GM12878 (cell line): ENCODE results near the gene MYO10. TPM values are rescaled to one million over a fixed set of nuclear protein-coding genes. Genes with fewer than 3 reads are reported as not detected.

Source experiments
- ATAC-seq: fragments of 200-7000 bp; cut with Tn5 transposase; 3 replicates; pipeline ENCODE4 v1.9.1; 2020; ENCODE audit warnings: mild to moderate bottlenecking, moderate library complexity
- BruUV-seq: library from RNA; stranded (reverse); fragments of 400-500 nt; replicated peaks from 2 replicates; lab custom pipeline; 2021; lab: Mats Ljungman, UMichigan
- CTCF ChIA-PET: fragments of 300-600 bp; sonication (Branson Sonifier 250); formaldehyde crosslinking; extraction: SDS; loops from one replicate; lab custom pipeline; 2021; ENCODE audit warnings: inconsistent platforms; lab: Yijun Ruan, JAX
- POLR2A ChIA-PET: fragments of 350-600 bp; formaldehyde crosslinking; extraction: SDS; loops from one replicate; lab custom pipeline; 2021; ENCODE audit warnings: inconsistent platforms; lab: Charles Lee
- RAD21 ChIA-PET: fragments of 300-600 bp; sonication (Branson Sonifier 250); formaldehyde crosslinking; loops from one replicate; lab custom pipeline; 2023; ENCODE audit warnings: antibody characterized with exemption; ENCODE audit not compliant: unreplicated experiment; lab: Charles Lee
- SMC1A ChIA-PET: fragments of 300-600 bp; sonication (Branson Sonifier 250); formaldehyde crosslinking; loops from one replicate; lab custom pipeline; 2023; ENCODE audit not compliant: unreplicated experiment, uncharacterized antibody; lab: Charles Lee
- DNase-seq: peaks from one replicate; pipeline ENCODE4 v3.0.0-alpha.2; 2011; ENCODE audit warnings: low read depth, low spot score
- FAIRE-seq: peaks from 3 replicates; lab custom pipeline; 2011; peaks lifted over from hg19 to GRCh38; lab: Jason Lieb, UNC
- H2AFZ ChIP-seq: 2 replicates; pipeline ENCODE4 v1.6.0; 2011; ENCODE audit warnings: low read depth, low read length, control low read depth; ENCODE audit not compliant: control insufficient read depth
- H3K27ac ChIP-seq: 2 replicates; pipeline ENCODE4 v1.5.1; 2011; ENCODE audit warnings: control low read depth; ENCODE audit not compliant: control insufficient read depth, insufficient read depth
- H3K27me3 ChIP-seq, 2 experiments: replicated peaks in 1 of 2; 2 replicates each; pipeline versions ENCODE4 v1.6.0 to v1.6.1; 2011; ENCODE audit warnings: low read length in 1 of 2; ENCODE audit not compliant: control insufficient read depth in 2 of 2, insufficient read depth in 2 of 2
- H3K36me3 ChIP-seq, 2 experiments: 2 replicates each; pipeline ENCODE4 v1.5.1; 2011; ENCODE audit warnings: low read length in 1 of 2; ENCODE audit not compliant: control insufficient read depth in 2 of 2, insufficient read depth in 2 of 2
- H3K4me1 ChIP-seq: 2 replicates; pipeline ENCODE4 v1.6.1; 2011; ENCODE audit warnings: mild to moderate bottlenecking, low read length, moderate library complexity, mixed read lengths; ENCODE audit not compliant: control insufficient read depth, insufficient read depth
- H3K4me2 ChIP-seq: 2 replicates; pipeline ENCODE4 v1.6.0; 2011; ENCODE audit warnings: control low read depth; ENCODE audit not compliant: control insufficient read depth, insufficient read depth
- H3K4me3 ChIP-seq: fragments of 200-600 bp; sonication (generic); 2 replicates; pipeline ENCODE4 v1.5.1; 2016
- H3K79me2 ChIP-seq: 2 replicates; pipeline ENCODE4 v1.6.0; 2011; ENCODE audit warnings: low read length; ENCODE audit not compliant: control insufficient read depth, insufficient read depth
- H3K9ac ChIP-seq: 2 replicates; pipeline ENCODE4 v1.8.0; 2011; ENCODE audit warnings: low read length, control low read depth, mixed read lengths; ENCODE audit not compliant: control insufficient read depth, insufficient read depth
- H3K9me3 ChIP-seq: replicated peaks from 3 replicates; pipeline ENCODE4 v1.5.1; 2011; ENCODE audit warnings: mild to moderate bottlenecking, low read length; ENCODE audit not compliant: control insufficient read depth, insufficient read depth
- H4K20me1 ChIP-seq: 2 replicates; pipeline ENCODE4 v1.6.0; 2011; ENCODE audit not compliant: control insufficient read depth, insufficient read depth
- CBFB ChIP-seq: IDR thresholded peaks from 2 replicates; pipeline ENCODE4 v1.6.1; 2016; ENCODE audit warnings: antibody characterized with exemption, low read depth
- CREM ChIP-seq: IDR thresholded peaks from 2 replicates; pipeline ENCODE4 v1.6.1; 2014; ENCODE audit warnings: antibody characterized with exemption, low read depth
- DPF2 ChIP-seq: fragments of 450-650 bp; IDR thresholded peaks from 2 replicates; pipeline ENCODE4 v1.6.1; 2017; ENCODE audit warnings: mild to moderate bottlenecking
- ETV6 ChIP-seq, 2 experiments: fragments of 450-650 bp in 1 of 2; IDR thresholded peaks in 1 of 2; conservative IDR thresholded peaks in 1 of 2; 2 replicates each; pipeline ENCODE4 v1.6.1; 2014; ENCODE audit warnings: antibody characterized with exemption in 1 of 2, borderline replicate concordance in 1 of 2, low read depth in 1 of 2, mild to moderate bottlenecking in 1 of 2, moderate library complexity in 1 of 2
- FOS ChIP-seq: IDR thresholded peaks from 3 replicates; pipeline ENCODE4 v1.6.1; 2011; ENCODE audit warnings: borderline replicate concordance; ENCODE audit not compliant: insufficient read length; ENCODE audit errors: extremely low read depth
- GATAD2B ChIP-seq: fragments of 450-650 bp; conservative IDR thresholded peaks from 2 replicates; pipeline ENCODE4 v1.6.1; 2017; ENCODE audit warnings: low read depth, mild to moderate bottlenecking, moderate library complexity
- JUND ChIP-seq: IDR thresholded peaks from 2 replicates; pipeline ENCODE4 v1.6.1; 2012; ENCODE audit warnings: low read depth, mild to moderate bottlenecking, low read length, improper control_type of control experiment, moderate library complexity
- NBN ChIP-seq: fragments of 450-650 bp; IDR thresholded peaks from 2 replicates; pipeline ENCODE4 v1.6.1; 2016
- ZNF622 ChIP-seq: fragments of 450-650 bp; IDR thresholded peaks from 2 replicates; pipeline ENCODE4 v1.6.1; 2017; ENCODE audit warnings: mild to moderate bottlenecking, inconsistent platforms
- ZNF687 ChIP-seq: fragments of 450-650 bp; IDR thresholded peaks from 2 replicates; pipeline ENCODE4 v1.6.1; 2017; ENCODE audit warnings: mild to moderate bottlenecking, moderate library complexity
- WGBS: methylation state at CpG from one replicate; pipeline ENCODE4 v1.1.6; 2016; ENCODE audit warnings: low lambda C conversion rate; ENCODE audit not compliant: insufficient replicate concordance, insufficient coverage; ENCODE audit errors: missing lambda C conversion rate; 5-methylcytosine and 5-hydroxymethylcytosine counted together
- in situ Hi-C: fragments of 300-500 bp; cut with MboI; formaldehyde crosslinking; loops from 9 replicates; pipeline ENCODE4 v1.14.3; 2018; ENCODE audit warnings: mixed read lengths
- intact Hi-C: fragments of 100-400 bp; cut with micrococcal nuclease; formaldehyde crosslinking; loops from one replicate; pipeline ENCODE4 v1.14.2; 2022; ENCODE audit not compliant: unreplicated experiment
- polyA plus RNA-seq, 11 experiments: library from polyadenylated mRNA; depleted of rRNA in 4 of 11; unstranded in 6 of 11; stranded (reverse) in 5 of 11; fragments of >200 nt; fragmentation: Nextera tagmentation in 4 of 11; fragmentation: Illumina TruSeq in 1 of 11; extraction: Ambion mirVana in 4 of 11; extraction: Trizol in 1 of 11; gene quantifications; 1 replicate in 1 of 11; 2 replicates in 10 of 11; pipeline versions ENCODE4 v1.2.1 to v1.2.3, GENCODE V29; 2011 to 2016; ENCODE audit warnings: inconsistent platforms in 2 of 11, missing spikeins in 2 of 11, low read depth in 1 of 11
- total RNA-seq, 4 experiments: library from RNA; depleted of rRNA in 3 of 4; stranded (reverse); fragments of >200 nt in 3 of 4; fragmentation: Illumina TruSeq in 1 of 4; extraction: Trizol in 1 of 4; gene quantifications; 2 replicates each; pipeline versions ENCODE4 v1.2.1 to v1.2.3, GENCODE V29; 2013 to 2021

MYO10 gene
- total and polyA plus RNA-seq, 10 of the 15 experiments (the other 5 are each of a cell fraction or from before 2014, with no cell fraction given) = 0.02 to 0.77 (median 0.17) TPM

GRCh38 chr5:16869821-16870796 is 66.0 kb downstream of the MYO10 start:
- TF ChIP-seq CBFB = no peak
- TF ChIP-seq NBN = no peak
- TF ChIP-seq ZNF622 = no peak
- TF ChIP-seq FOS = no peak
- TF ChIP-seq ETV6 (conservative IDR thresholded peaks at IDR 0.05 in 1 of 2, IDR thresholded peaks at IDR 0.05 in 1 of 2; ENCODE audit: borderline replicate concordance in 1 of 2, low read depth in 1 of 2) = no peak
- TF ChIP-seq CREM = no peak
- no peak for TF ChIP-seq DPF2
- TF ChIP-seq GATAD2B = no peak
- no peak for TF ChIP-seq JUND
- TF ChIP-seq ZNF687 = no peak
- WGBS = 39% methylated on average over 15 of the region's 15 CpGs
- Histone ChIP-seq H2AFZ (no peak overlapping the region), H4K20me1 (no peaks in the 10 kb centered on the region), H3K79me2 (no peaks in the 10 kb centered on the region), H3K4me2 (no peak overlapping the region), H3K4me3 (no peak overlapping the region), H3K9ac (no peak overlapping the region), H3K4me1 (no peaks in the 10 kb centered on the region), H3K36me3 (no peaks in the 10 kb centered on the region), H3K27me3 (no peaks in the 10 kb centered on the region), H3K9me3 (no peaks in the 10 kb centered on the region; the same call in 2 of the 3 replicates), H3K27ac (no peak overlapping the region)
- no peak for FAIRE-seq
- RAD21 ChIA-PET = no interaction called here
- intact Hi-C loops = no loop called here
- in situ Hi-C loops = no loop called here
- CTCF ChIA-PET = no interaction called here
- SMC1A ChIA-PET = no interaction called here
- BruUV-seq = no TSS peak
- no peak for ATAC-seq
- DNase-seq = no peak
- POLR2A ChIA-PET = no interaction called here
